NB4 (cell line): ENCODE data around the gene SHH.

Experiments
- DNase-seq: peaks from one replicate; pipeline ENCODE4 v3.0.0; 2010; ENCODE audit warnings: low read depth
- H3K4me3 ChIP-seq: one replicate; pipeline ENCODE4 v1.5.1; 2011; ENCODE audit warnings: mild to moderate bottlenecking, low read depth, low read length, moderate library complexity
- MYC ChIP-seq: IDR thresholded peaks from 2 replicates; pipeline ENCODE4 v1.6.1; 2011; ENCODE audit warnings: low read depth, low read length
- POLR2A ChIP-seq: IDR thresholded peaks from 2 replicates; pipeline ENCODE4 v1.6.1; 2011; ENCODE audit warnings: mild to moderate bottlenecking; ENCODE audit not compliant: insufficient read length; ENCODE audit errors: extremely low read depth
- TF ChIP-seq, protein P1 (sequence below): IDR thresholded peaks from one replicate; pipeline ENCODE4 v1.5.1; 2012; ENCODE audit warnings: low read depth, low read length
- TF ChIP-seq, protein P2 (sequence below): IDR thresholded peaks from 2 replicates; pipeline ENCODE4 v1.6.1; 2011; ENCODE audit warnings: low read depth, low read length

The SHH gene

DNA sequence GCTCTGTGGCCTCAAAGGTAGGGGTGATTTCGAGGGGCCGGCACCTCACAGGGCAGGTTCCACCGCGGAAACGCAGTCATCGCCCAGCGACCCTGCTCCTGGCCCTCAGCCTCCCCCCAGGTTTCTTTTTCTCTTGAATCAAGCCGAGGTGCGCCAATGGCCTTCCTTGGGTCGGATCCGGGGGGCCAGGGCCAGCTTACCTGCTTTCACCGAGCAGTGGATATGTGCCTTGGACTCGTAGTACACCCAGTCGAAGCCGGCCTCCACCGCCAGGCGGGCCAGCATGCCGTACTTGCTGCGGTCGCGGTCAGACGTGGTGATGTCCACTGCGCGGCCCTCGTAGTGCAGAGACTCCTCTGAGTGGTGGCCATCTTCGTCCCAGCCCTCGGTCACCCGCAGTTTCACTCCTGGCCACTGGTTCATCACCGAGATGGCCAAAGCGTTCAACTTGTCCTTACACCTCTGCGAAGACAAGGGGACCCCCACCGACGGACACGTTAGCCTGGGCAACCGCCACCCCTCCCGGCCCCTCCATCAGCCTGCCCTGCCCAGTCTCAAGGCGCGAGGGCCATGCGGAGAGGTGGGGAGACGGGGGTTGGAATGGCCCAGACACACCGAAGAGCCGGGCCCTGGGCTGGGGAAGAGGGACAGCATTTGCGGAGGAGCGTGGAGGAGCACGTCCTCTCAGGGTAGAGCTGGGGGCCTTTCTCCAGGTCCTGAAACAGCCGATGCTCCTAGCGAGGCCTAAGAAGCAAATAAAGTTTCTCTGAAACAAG lies 6.0 kb downstream of the SHH start:
- TF ChIP-seq POLR2A = no peak
- no peak overlapping the region for H3K4me3 ChIP-seq
- no peak for DNase-seq

DNA sequence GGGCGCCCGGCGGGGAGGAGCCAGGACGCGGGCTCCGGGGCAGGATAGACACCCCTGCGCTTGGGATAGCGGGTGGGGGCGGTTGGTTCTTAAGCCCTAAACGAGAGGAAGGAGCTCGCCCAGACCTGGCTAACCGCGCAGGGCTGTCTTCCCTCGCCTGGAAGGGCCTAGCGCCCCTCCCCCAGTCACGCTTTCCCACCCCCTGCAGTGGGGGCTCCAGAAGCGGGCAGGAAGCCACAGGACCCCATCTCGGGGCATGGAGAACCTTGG lies 6.5 kb downstream of the SHH start:
- TF ChIP-seq, protein P1, sequence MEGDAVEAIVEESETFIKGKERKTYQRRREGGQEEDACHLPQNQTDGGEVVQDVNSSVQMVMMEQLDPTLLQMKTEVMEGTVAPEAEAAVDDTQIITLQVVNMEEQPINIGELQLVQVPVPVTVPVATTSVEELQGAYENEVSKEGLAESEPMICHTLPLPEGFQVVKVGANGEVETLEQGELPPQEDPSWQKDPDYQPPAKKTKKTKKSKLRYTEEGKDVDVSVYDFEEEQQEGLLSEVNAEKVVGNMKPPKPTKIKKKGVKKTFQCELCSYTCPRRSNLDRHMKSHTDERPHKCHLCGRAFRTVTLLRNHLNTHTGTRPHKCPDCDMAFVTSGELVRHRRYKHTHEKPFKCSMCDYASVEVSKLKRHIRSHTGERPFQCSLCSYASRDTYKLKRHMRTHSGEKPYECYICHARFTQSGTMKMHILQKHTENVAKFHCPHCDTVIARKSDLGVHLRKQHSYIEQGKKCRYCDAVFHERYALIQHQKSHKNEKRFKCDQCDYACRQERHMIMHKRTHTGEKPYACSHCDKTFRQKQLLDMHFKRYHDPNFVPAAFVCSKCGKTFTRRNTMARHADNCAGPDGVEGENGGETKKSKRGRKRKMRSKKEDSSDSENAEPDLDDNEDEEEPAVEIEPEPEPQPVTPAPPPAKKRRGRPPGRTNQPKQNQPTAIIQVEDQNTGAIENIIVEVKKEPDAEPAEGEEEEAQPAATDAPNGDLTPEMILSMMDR = no peak
- TF ChIP-seq, protein P2, sequence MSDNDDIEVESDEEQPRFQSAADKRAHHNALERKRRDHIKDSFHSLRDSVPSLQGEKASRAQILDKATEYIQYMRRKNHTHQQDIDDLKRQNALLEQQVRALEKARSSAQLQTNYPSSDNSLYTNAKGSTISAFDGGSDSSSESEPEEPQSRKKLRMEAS = no peak
- TF ChIP-seq POLR2A (no peak), MYC (no peak)
- no peak for DNase-seq
- no peak overlapping the region for H3K4me3 ChIP-seq

DNA sequence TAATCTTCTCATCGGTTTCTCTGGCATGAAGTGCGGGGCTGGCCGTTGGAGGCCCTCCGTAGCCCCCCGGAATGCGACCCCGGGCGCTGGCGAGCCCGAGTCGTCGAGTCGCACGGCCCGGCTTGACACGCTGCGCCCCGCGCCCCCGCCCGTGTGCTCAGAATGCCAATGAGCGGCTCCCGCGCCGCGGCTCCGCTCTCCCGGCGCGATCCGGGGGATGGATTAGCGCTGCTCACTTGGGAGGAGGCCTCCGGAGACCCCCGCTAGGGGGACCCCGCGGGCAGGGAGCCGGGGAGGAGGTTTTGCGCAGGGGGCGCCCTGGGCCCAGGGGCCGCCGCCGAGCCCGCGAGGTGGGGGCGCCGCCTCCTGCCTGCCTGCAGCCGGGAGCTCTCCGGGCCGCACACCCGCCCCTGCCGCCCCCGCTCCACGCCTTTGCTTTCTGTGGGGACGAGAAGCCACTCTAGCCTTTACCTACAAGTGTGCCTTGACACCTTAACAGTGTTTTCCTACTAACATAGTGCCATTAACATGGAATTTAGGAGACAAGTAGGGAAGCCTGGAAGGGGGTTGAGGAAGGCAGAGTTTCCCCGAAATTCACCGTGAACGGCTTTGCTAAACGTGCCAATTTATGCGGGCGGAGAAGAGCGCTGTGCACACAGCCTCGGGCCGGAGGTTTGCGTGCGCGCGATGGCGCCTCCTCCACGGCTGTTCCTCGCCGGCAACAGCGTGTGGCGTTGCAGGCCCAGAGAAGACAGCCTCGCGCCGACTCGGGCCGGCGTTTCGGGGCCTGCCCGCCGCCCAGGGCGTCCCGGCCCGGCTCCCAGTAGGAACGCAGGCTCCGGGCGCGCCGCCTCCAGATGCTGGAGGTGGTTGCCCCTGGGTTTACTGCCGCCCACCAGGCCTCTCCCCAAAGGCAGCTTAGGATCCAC lies 7.1 kb downstream of the SHH start:
- H3K4me3 ChIP-seq = peak overlapping the region; percentile 57
- TF ChIP-seq, protein P2 = peak; percentile 54
- TF ChIP-seq, protein P1 = peak; percentile 82
- no peak for TF ChIP-seq POLR2A
- TF ChIP-seq MYC = peak; percentile 54; the same call in 1 of the 2 replicates
- peak; percentile 88 for DNase-seq

DNA sequence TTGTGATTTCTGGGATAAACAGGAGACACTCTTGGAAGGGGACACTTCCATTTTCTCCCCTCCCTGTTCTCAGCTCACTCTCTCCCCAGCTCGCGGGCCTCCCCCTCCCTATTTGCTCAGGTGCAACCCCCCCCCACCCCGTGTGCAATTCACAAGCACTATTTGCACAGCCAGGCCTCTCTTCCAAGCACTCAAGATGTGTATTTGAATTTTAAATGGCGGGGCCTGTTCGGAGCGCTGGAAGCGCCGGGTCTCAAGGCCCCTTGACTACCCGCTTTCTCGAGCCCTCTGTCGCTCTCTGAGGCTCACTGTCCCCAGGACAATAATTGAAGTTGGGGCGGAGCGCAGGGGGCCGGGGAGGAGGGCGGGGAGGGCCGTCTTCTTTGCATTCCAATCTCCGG lies 7.8 kb downstream of the SHH start:
- no peak overlapping the region for H3K4me3 ChIP-seq
- TF ChIP-seq, protein P1 = no peak
- TF ChIP-seq POLR2A (no peak), MYC (no peak)
- TF ChIP-seq, protein P2 = no peak
- DNase-seq = peak; percentile 46

DNA sequence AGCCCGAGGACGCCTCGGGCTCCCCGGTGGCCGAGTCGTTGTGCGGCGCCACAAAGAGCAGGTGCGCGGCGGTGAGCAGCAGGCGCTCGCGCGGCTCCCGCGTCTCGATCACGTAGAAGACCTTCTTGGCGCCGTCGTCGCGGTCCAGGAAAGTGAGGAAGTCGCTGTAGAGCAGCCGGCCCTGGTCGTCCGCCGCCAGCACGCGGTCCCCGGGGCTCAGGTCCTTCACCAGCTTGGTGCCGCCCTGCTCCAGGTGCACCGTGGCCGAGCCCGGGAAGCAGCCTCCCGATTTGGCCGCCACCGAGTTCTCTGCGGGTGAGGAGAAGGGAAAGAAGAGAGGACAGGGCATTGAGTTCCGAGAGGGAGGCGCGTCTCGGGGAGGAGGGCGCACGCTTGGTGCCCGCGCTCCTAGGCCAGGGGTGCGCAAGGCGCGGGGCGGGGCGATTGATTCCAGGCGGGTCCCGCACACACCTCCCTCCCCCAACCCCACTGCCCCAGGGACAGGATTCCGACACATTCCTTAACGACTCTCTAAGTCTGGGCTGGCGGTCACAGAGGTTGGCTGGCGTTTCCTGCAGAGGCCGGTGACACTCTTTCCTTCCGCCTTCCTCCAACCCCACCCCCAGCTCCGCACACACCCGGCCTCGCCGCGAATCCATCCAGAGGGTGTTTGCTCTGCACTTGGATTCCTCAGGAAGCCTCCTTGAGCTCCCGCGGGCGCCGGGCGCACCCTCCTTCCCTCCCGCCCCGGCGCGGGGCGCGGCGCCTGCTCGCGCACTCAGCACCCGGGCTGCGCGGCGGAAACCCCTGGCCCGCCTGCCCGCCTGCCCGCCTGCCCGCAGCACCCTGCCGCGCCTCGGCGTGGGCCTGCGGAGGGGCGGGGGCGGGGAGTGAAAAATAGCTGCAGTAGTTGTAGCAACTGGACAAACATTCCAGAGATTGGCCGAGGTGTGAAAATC lies 8.6 kb downstream of the SHH start:
- peak; percentile 75 for DNase-seq
- H3K4me3 ChIP-seq = peak overlapping the region; percentile 46
- no peak for TF ChIP-seq MYC
- TF ChIP-seq POLR2A = peak; percentile 36
- TF ChIP-seq, protein P2 = no peak; the same call in 1 of the 2 replicates
- TF ChIP-seq, protein P1 = no peak
